ENCODE data around the gene CHRND. TPM values are rescaled to one million over a fixed set of nuclear protein-coding genes. Genes with fewer than 3 reads are reported as not detected.

CHRND gene
- total and polyA plus RNA-seq, 12 donors = 0.07 to 0.39 (median 0.14) TPM; not detected in 7

DNA sequence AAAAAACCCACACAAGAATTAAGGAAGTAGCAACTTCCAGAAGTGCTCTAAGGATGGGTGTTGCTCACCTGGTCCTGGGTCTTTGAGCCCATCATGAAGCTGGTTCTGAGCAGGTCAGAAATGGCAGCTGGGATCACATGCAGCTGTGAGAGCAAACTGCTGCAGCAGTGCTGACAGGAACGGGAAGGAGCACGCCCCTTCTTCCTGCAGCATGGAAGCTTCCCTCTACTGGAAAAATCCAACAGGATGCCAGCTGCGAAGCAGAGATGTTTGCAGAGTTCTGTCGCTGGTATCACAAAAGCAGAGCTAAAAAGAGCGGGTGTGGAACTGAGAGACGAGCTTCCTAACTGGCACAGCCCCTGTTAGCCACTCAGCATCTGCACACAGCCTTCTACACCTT, 58.3 kb downstream of the CHRND start:
- H3K27ac ChIP-seq = no peak overlapping the region
- no peak for DNase-seq
- no peak for TF ChIP-seq POLR2A (IDR thresholded peaks at IDR 0.05)
- TF ChIP-seq, protein P1, sequence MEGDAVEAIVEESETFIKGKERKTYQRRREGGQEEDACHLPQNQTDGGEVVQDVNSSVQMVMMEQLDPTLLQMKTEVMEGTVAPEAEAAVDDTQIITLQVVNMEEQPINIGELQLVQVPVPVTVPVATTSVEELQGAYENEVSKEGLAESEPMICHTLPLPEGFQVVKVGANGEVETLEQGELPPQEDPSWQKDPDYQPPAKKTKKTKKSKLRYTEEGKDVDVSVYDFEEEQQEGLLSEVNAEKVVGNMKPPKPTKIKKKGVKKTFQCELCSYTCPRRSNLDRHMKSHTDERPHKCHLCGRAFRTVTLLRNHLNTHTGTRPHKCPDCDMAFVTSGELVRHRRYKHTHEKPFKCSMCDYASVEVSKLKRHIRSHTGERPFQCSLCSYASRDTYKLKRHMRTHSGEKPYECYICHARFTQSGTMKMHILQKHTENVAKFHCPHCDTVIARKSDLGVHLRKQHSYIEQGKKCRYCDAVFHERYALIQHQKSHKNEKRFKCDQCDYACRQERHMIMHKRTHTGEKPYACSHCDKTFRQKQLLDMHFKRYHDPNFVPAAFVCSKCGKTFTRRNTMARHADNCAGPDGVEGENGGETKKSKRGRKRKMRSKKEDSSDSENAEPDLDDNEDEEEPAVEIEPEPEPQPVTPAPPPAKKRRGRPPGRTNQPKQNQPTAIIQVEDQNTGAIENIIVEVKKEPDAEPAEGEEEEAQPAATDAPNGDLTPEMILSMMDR (IDR thresholded peaks at IDR 0.05) = no peak
- peaks cover 0 to 8% of the 10 kb centered on the region in 2 donors for H3K36me3 ChIP-seq (replicated peaks in 1 of 2)
- peaks cover 0 to 2% of the 10 kb centered on the region in 2 donors for H3K4me1 ChIP-seq (replicated peaks in 1 of 2)
- no peaks in the 10 kb centered on the region for H3K27me3 ChIP-seq
- WGBS, 4 donors = 82 to 87% (median 86%) methylated on average over 5 to 6 of the region's 6 CpGs
- H3K9me3 ChIP-seq (replicated peaks in 1 of 3) = no peaks in the 10 kb centered on the region
- H3K4me3 ChIP-seq = no peak overlapping the region
- intact Hi-C loops (cut with DNase I) = no loop called here

Other genes starting within 250 kb of the CHRND start
- not detected for gene ALPP, start 147.4 kb upstream of the CHRND start, total RNA-seq
- gene ALPP, start 147.4 kb upstream of the CHRND start, polyA plus RNA-seq = not detected
- not detected for gene ALPG, start 119.3 kb upstream of the CHRND start, total RNA-seq
- gene ALPG, start 119.3 kb upstream of the CHRND start, polyA plus RNA-seq = not detected
- gene ALPI, start 70.0 kb upstream of the CHRND start, total RNA-seq = not detected
- gene ALPI, start 70.0 kb upstream of the CHRND start, polyA plus RNA-seq = not detected
- gene ECEL1, start 38.3 kb upstream of the CHRND start, total RNA-seq = 10 to 100 TPM in 3 of 9 donors, 1 to 10 TPM in 6; 3.9 to 31.7 (median 6.7) TPM
- 10 to 100 TPM in 1 of 3 donors, 1 to 10 TPM in 2; 4.5 to 20.7 (median 9.6) TPM for gene ECEL1, start 38.3 kb upstream of the CHRND start, polyA plus RNA-seq
- gene PRSS56, start 5.8 kb upstream of the CHRND start, total RNA-seq = under 1 TPM in 2 of 9 donors, not detected in 7; 0.06 to 0.28 TPM
- under 1 TPM in 1 of 3 donors, not detected in 2; 0.07 TPM for gene PRSS56, start 5.8 kb upstream of the CHRND start, polyA plus RNA-seq
- under 1 TPM in 1 of 9 donors, not detected in 8; 0.22 TPM for gene CHRNG, start 13.5 kb downstream of the CHRND start, total RNA-seq
- gene CHRNG, start 13.5 kb downstream of the CHRND start, polyA plus RNA-seq = under 1 TPM in 1 of 3 donors, not detected in 2; 0.08 TPM
- 10 to 100 TPM in 1 of 9 donors, 1 to 10 TPM in 8; 2.2 to 15.2 (median 4.1) TPM for gene TIGD1, start 24.4 kb downstream of the CHRND start, total RNA-seq
- gene TIGD1, start 24.4 kb downstream of the CHRND start, polyA plus RNA-seq = 10 to 100 TPM in 1 of 3 donors, 1 to 10 TPM in 2; 4.8 to 20.5 (median 6.2) TPM
- gene EIF4E2, start 24.5 kb downstream of the CHRND start, total RNA-seq = 100 to 1,000 TPM in 2 of 9 donors, 10 to 100 TPM in 7; 36.5 to 137 (median 58.1) TPM
- 100 to 1,000 TPM in 1 of 3 donors, 10 to 100 TPM in 2; 32.2 to 121 (median 43.2) TPM for gene EIF4E2, start 24.5 kb downstream of the CHRND start, polyA plus RNA-seq
- 10 to 100 TPM in 2 of 9 donors, 1 to 10 TPM in 6, under 1 TPM in 1; 0.50 to 10.2 (median 5.4) TPM for gene EFHD1, start 107.4 kb downstream of the CHRND start, total RNA-seq
- 10 to 100 TPM in 1 of 3 donors, 1 to 10 TPM in 2; 6.1 to 12.9 (median 6.5) TPM for gene EFHD1, start 107.4 kb downstream of the CHRND start, polyA plus RNA-seq
- gene GIGYF2, start 171.2 kb downstream of the CHRND start, total RNA-seq = 10 to 100 TPM; 32.0 to 93.7 (median 69.2) TPM
- 10 to 100 TPM; 13.5 to 71.6 (median 38.6) TPM for gene GIGYF2, start 171.2 kb downstream of the CHRND start, polyA plus RNA-seq